ENCODE measurements around the gene ARHGAP28.

ARHGAP28 gene

DNA sequence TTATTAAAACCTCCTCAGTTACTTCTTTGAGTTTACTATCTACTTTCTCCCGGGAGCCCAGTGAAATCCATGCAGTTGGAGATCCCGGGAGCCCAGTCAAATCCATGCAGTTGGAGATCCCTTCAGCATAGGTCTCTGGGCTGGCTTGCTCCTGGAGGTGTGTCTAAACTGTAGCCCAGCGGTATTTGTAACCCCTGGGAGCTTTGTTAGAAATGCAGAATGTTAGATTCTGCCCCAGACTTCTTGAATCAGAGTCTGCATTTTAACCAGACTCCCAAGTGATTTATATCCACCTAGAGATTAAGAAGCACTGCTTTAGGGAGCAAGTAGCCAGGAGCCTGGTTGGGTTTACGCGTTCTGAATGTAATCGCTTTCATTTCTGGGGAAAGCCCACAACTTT lies 54.5 kb downstream of the ARHGAP28 start:
- Histone ChIP-seq H3K36me3 (ENCODE audit: control insufficient read depth, low read length) (no peaks in the 10 kb centered on the region), H3K4me3 (ENCODE audit: low read length) (no peak overlapping the region), H3K4me1 (ENCODE audit: control insufficient read depth, low read length) (no peaks in the 10 kb centered on the region), H3F3A (ENCODE audit: control insufficient read depth, insufficient read depth) (no peaks in the 10 kb centered on the region), H3K9me3 (ENCODE audit: control insufficient read depth, insufficient read depth, low read length) (no peaks in the 10 kb centered on the region; the same call in 1 of the 2 replicates), H3K27ac (ENCODE audit: low read depth, low read length) (no peak overlapping the region), H3K27me3 (ENCODE audit: control insufficient read depth, low read length) (no peaks in the 10 kb centered on the region), H3K9me2 (replicated peaks; ENCODE audit: control insufficient read depth, low read length) (no peaks in the 10 kb centered on the region), H3K79me2 (ENCODE audit: control insufficient read depth, low read length) (no peaks in the 10 kb centered on the region), H3K4me2 (ENCODE audit: low read length) (no peak overlapping the region), H4K20me1 (ENCODE audit: control insufficient read depth, insufficient read depth, low read depth, low read length) (no peaks in the 10 kb centered on the region)
- no peak for TF ChIP-seq EZH2phosphoT487 (IDR thresholded peaks at IDR 0.05; ENCODE audit: borderline replicate concordance, low read length)
- TF ChIP-seq, protein P1, sequence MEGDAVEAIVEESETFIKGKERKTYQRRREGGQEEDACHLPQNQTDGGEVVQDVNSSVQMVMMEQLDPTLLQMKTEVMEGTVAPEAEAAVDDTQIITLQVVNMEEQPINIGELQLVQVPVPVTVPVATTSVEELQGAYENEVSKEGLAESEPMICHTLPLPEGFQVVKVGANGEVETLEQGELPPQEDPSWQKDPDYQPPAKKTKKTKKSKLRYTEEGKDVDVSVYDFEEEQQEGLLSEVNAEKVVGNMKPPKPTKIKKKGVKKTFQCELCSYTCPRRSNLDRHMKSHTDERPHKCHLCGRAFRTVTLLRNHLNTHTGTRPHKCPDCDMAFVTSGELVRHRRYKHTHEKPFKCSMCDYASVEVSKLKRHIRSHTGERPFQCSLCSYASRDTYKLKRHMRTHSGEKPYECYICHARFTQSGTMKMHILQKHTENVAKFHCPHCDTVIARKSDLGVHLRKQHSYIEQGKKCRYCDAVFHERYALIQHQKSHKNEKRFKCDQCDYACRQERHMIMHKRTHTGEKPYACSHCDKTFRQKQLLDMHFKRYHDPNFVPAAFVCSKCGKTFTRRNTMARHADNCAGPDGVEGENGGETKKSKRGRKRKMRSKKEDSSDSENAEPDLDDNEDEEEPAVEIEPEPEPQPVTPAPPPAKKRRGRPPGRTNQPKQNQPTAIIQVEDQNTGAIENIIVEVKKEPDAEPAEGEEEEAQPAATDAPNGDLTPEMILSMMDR (IDR thresholded peaks at IDR 0.05; ENCODE audit: low read depth, low read length, poor library complexity, severe bottlenecking), result no peak

GRCh38 chr18:6785001-6785400 lies 55.5 kb downstream of the ARHGAP28 start:
- Histone ChIP-seq H4K20me1 (ENCODE audit: control insufficient read depth, insufficient read depth, low read depth, low read length) (no peaks in the 10 kb centered on the region), H3K4me3 (ENCODE audit: low read length) (no peak overlapping the region), H3K4me1 (ENCODE audit: control insufficient read depth, low read length) (no peaks in the 10 kb centered on the region), H3K27me3 (ENCODE audit: control insufficient read depth, low read length) (no peaks in the 10 kb centered on the region), H3K79me2 (ENCODE audit: control insufficient read depth, low read length) (no peaks in the 10 kb centered on the region), H3K9me2 (replicated peaks; ENCODE audit: control insufficient read depth, low read length) (no peaks in the 10 kb centered on the region), H3K4me2 (ENCODE audit: low read length) (no peak overlapping the region), H3K9me3 (ENCODE audit: control insufficient read depth, insufficient read depth, low read length) (no peaks in the 10 kb centered on the region; the same call in 1 of the 2 replicates), H3F3A (ENCODE audit: control insufficient read depth, insufficient read depth) (no peaks in the 10 kb centered on the region), H3K36me3 (ENCODE audit: control insufficient read depth, low read length) (no peaks in the 10 kb centered on the region), H3K27ac (ENCODE audit: low read depth, low read length) (no peak overlapping the region)
- TF ChIP-seq, protein P1 (IDR thresholded peaks at IDR 0.05; ENCODE audit: low read depth, low read length, poor library complexity, severe bottlenecking), result no peak
- no peak for TF ChIP-seq EZH2phosphoT487 (IDR thresholded peaks at IDR 0.05; ENCODE audit: borderline replicate concordance, low read length)

DNA sequence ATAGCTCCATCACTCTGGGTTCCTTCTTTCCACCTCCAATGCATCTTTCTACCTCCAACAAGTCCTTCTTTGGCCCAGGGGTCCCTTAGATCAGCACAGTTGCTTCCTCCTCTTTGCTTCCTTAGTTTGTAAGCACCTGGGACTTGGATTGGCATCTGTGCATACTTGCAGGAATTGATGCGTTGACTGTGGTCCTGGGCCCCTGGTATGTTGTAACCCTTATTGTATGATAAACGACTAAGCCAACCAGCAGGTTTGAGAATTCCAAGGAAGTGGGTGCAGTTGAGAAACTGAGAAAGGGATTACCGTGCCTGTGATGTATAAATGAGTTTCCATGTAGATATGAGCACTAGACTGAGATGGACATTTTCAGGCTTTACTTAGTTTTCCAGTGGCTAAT lies 55.9 kb downstream of the ARHGAP28 start:
- Histone ChIP-seq H3K4me2 (ENCODE audit: low read length) (no peak overlapping the region), H4K20me1 (ENCODE audit: control insufficient read depth, insufficient read depth, low read depth, low read length) (no peaks in the 10 kb centered on the region), H3K4me3 (ENCODE audit: low read length) (no peak overlapping the region), H3K9me2 (replicated peaks; ENCODE audit: control insufficient read depth, low read length) (no peaks in the 10 kb centered on the region), H3K36me3 (ENCODE audit: control insufficient read depth, low read length) (no peaks in the 10 kb centered on the region), H3K4me1 (ENCODE audit: control insufficient read depth, low read length) (no peaks in the 10 kb centered on the region), H3F3A (ENCODE audit: control insufficient read depth, insufficient read depth) (no peaks in the 10 kb centered on the region), H3K9me3 (ENCODE audit: control insufficient read depth, insufficient read depth, low read length) (no peaks in the 10 kb centered on the region; the same call in 1 of the 2 replicates), H3K79me2 (ENCODE audit: control insufficient read depth, low read length) (no peaks in the 10 kb centered on the region), H3K27me3 (ENCODE audit: control insufficient read depth, low read length) (no peaks in the 10 kb centered on the region), H3K27ac (ENCODE audit: low read depth, low read length) (no peak overlapping the region)
- TF ChIP-seq EZH2phosphoT487 (IDR thresholded peaks at IDR 0.05; ENCODE audit: borderline replicate concordance, low read length), result no peak
- TF ChIP-seq, protein P1 (IDR thresholded peaks at IDR 0.05; ENCODE audit: low read depth, low read length, poor library complexity, severe bottlenecking), result no peak
